DOHH2 (cell line): ENCODE data around the gene PRPF31.

Experiments used
- EZH2phosphoT487 ChIP-seq: fragments of 200-600 bp; sonication (generic); IDR thresholded peaks from 2 replicates; pipeline ENCODE4 v1.6.1; 2017; ENCODE audit warnings: borderline replicate concordance, mild to moderate bottlenecking, antibody characterized with exemption, low read length, moderate library complexity, mixed read lengths
- TF ChIP-seq, protein P1 (sequence below): fragments of 200-600 bp; sonication (generic); IDR thresholded peaks from one replicate; pipeline ENCODE4 v1.5.1; 2014; ENCODE audit warnings: antibody characterized with exemption, mild to moderate bottlenecking, low read depth, low read length; ENCODE audit not compliant: poor library complexity, severe bottlenecking

DNA sequence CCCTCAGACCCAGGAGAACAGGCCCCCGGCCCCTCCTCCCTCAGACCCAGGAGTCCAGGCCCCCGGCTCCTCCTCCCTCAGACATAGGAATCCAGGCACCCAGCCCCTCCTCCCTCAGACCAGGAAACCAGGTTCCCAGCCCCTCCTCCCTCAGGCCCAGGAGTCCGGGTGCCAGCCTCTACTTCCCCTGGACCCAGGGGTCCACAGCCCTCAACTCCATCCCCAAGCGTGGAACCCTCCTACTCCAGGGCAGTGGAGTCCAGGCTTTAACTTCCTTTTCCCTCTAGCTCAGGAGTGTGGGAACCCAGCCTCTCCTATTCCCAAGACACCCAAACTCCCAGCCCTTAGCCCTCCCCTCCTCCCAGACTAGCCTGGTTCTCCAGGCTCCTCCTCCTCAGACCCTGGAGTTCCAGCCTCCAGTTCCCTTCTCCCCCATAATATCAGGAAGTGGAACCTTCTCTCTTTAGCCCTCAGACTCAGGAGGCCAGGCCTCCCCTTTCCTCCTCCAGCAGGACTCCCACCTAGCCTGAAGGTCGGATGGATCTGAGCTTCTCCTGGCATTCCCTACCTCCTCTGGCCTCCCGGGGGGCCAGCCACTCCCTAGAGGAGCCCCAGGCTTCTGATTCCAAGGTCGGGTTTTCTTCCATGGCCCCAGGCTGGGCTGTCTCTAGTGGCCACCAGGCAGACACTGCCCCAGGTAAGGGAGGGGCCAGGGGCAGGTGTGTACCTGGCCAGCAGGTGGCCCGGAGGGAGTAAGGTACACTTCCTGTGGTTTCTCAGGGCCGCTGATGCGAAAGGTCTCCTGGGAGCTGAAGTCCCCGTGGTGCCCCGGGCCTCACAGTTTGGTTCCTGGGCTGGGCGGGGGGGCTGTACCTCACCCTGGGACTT is 57.2 kb downstream of the PRPF31 start, which contains the start of gene TMC4:
- TF ChIP-seq, protein P1, sequence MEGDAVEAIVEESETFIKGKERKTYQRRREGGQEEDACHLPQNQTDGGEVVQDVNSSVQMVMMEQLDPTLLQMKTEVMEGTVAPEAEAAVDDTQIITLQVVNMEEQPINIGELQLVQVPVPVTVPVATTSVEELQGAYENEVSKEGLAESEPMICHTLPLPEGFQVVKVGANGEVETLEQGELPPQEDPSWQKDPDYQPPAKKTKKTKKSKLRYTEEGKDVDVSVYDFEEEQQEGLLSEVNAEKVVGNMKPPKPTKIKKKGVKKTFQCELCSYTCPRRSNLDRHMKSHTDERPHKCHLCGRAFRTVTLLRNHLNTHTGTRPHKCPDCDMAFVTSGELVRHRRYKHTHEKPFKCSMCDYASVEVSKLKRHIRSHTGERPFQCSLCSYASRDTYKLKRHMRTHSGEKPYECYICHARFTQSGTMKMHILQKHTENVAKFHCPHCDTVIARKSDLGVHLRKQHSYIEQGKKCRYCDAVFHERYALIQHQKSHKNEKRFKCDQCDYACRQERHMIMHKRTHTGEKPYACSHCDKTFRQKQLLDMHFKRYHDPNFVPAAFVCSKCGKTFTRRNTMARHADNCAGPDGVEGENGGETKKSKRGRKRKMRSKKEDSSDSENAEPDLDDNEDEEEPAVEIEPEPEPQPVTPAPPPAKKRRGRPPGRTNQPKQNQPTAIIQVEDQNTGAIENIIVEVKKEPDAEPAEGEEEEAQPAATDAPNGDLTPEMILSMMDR: no peak
- TF ChIP-seq EZH2phosphoT487: no peak
